ENCODE measurements around the gene DAAM1. TPM values are rescaled to one million over a fixed set of nuclear protein-coding genes. Genes with fewer than 3 reads are reported as not detected.

DAAM1 gene
- total RNA-seq, result 10 to 100 TPM; 61.4 to 67.0 TPM

DNA sequence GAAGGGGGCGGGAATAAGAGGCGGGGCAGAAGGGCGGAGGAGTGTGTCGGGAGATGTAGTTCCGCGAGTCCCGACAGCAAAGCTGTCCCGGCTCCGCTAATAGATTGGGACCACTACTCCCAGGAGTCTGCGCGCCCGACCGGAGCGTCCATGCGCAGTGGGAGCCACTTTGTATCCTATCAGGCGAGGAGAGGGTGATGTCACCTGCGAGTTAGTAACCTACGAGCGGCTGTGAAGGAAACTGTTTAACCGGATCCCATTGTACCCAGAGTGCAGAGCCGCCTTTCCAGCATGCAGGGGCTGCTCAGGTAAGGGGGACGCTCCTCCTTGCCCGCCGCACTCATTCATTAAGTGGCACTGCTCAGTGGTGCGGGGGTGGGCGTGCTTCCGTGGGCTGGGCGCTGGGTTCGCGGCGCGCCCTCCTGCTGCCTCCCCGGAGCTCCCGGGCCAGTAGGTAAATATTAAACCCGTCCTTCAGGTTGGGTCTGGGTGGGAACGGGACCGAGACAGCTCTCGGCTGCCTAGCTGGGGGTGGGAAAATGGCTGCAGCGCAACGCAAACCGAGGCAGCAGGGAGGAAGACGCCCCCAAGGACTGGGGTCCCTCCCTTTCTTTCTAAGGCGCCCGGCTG is at the start of gene DAAM1:
DAAM1 (plus strand) TSS at position 207 of the 630 bp plus-strand sequence. CDS start 74,811 bp downstream, outside the sequence.
- peaks cover 0 to 39% of the 10 kb centered on the region in 2 donors for H3K4me1 ChIP-seq
- DNase-seq (ENCODE audit: low spot score), result peak; percentile 100
- no peaks in the 10 kb centered on the region for H3K9me3 ChIP-seq
- TF ChIP-seq, protein P1, sequence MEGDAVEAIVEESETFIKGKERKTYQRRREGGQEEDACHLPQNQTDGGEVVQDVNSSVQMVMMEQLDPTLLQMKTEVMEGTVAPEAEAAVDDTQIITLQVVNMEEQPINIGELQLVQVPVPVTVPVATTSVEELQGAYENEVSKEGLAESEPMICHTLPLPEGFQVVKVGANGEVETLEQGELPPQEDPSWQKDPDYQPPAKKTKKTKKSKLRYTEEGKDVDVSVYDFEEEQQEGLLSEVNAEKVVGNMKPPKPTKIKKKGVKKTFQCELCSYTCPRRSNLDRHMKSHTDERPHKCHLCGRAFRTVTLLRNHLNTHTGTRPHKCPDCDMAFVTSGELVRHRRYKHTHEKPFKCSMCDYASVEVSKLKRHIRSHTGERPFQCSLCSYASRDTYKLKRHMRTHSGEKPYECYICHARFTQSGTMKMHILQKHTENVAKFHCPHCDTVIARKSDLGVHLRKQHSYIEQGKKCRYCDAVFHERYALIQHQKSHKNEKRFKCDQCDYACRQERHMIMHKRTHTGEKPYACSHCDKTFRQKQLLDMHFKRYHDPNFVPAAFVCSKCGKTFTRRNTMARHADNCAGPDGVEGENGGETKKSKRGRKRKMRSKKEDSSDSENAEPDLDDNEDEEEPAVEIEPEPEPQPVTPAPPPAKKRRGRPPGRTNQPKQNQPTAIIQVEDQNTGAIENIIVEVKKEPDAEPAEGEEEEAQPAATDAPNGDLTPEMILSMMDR (IDR thresholded peaks at IDR 0.05), result no peak
- H3K4me3 ChIP-seq, result peak within 1 kb of the TSS; percentile 89 to 97
- no peaks in the 10 kb centered on the region for H3K36me3 ChIP-seq
- peak within 1 kb of the TSS; percentile 93 to 98 for H3K27ac ChIP-seq
- H3K27me3 ChIP-seq, result no peaks in the 10 kb centered on the region

- Histone ChIP-seq H3K36me3 (no peaks in the 10 kb centered on the region), H3K4me1 (no peaks in the 10 kb centered on the region), H3K27me3 (no peaks in the 10 kb centered on the region), H3K27ac (no peak overlapping the region), H3K9me3 (no peaks in the 10 kb centered on the region), H3K4me3 (no peak overlapping the region)
- TF ChIP-seq, protein P1 (IDR thresholded peaks at IDR 0.05), result no peak
- DNase-seq (ENCODE audit: low spot score), result no peak
Measured at GRCh38 chr14:59139324-59139723, 49.1 kb upstream of the DAAM1 start.

DNA sequence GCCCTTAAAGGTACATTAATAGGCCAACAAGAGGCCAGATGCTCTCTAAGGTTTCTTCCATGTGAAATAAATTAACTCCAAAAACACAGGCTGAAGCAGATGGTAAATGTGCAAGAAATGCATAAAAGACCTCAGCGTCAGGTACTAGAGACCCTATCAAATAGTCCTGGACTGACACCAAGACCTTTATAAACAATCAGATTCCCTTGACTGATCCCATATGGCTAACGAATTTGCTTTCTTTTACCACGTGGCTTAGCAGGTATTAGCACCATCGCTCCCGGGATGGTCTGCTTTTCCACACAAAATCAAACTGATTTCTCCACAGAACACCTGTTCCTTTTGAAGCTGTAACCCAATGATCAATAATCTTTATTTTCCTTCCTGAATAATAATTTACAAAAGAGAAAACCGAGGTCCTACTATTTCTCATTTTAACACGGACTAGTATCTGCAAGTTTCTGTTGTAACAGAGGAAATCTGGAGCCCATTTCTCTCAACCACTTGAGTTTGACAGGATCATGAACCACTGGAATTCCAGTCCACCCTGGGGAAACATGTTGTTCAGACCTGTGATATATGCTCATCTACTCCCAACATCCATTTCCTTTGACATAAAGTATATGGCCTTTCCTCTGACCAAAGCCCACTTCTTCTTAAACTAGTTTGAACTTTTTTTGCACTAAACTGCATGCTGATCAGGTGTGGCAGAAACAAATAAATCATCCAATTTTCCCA is 48.2 kb upstream of the DAAM1 start:
- no peak overlapping the region for H3K27ac ChIP-seq
- TF ChIP-seq, protein P1 (IDR thresholded peaks at IDR 0.05), result no peak
- no peaks in the 10 kb centered on the region for H3K27me3 ChIP-seq
- no peaks in the 10 kb centered on the region for H3K4me1 ChIP-seq
- DNase-seq (ENCODE audit: low spot score), result no peak
- no peak overlapping the region for H3K4me3 ChIP-seq
- no peaks in the 10 kb centered on the region for H3K9me3 ChIP-seq
- H3K36me3 ChIP-seq, result no peaks in the 10 kb centered on the region

- no peak overlapping the region for H3K27ac ChIP-seq
- DNase-seq (ENCODE audit: low spot score), result no peak
- H3K9me3 ChIP-seq, result no peaks in the 10 kb centered on the region
- TF ChIP-seq, protein P1 (IDR thresholded peaks at IDR 0.05), result no peak
- H3K36me3 ChIP-seq, result no peaks in the 10 kb centered on the region
- no peaks in the 10 kb centered on the region for H3K4me1 ChIP-seq
- no peak overlapping the region for H3K4me3 ChIP-seq
- no peaks in the 10 kb centered on the region for H3K27me3 ChIP-seq
Measured at GRCh38 chr14:59146484-59146883, 42.0 kb upstream of the DAAM1 start.

- Histone ChIP-seq H3K4me3 (no peak overlapping the region), H3K9me3 (no peaks in the 10 kb centered on the region), H3K27ac (no peak overlapping the region), H3K36me3 (no peaks in the 10 kb centered on the region), H3K27me3 (no peaks in the 10 kb centered on the region), H3K4me1 (no peaks in the 10 kb centered on the region)
- no peak for DNase-seq (ENCODE audit: low spot score)
- TF ChIP-seq, protein P1 (IDR thresholded peaks at IDR 0.05), result no peak
Measured at GRCh38 chr14:59147007-59147406, 41.5 kb upstream of the DAAM1 start.

Data from right atrium auricular region (tissue), 2 donors.